HUES48 (cell line): ENCODE measurements around the gene ZSCAN22.
"Not testable (repeated sequence)": the region's sequence is repeated elsewhere in the genome, so short reads cannot be mapped to it uniquely, and the experiment has no call there.

Experiments used
- H3K27ac ChIP-seq: one replicate; pipeline ENCODE4 v1.7.0; 2013; ENCODE audit warnings: low read depth, low read length, inconsistent platforms
- H3K27me3 ChIP-seq: 2 replicates; pipeline ENCODE4 v1.6.1; 2013; ENCODE audit warnings: mild to moderate bottlenecking, low read length; ENCODE audit not compliant: control insufficient read depth, insufficient read depth
- H3K36me3 ChIP-seq: 2 replicates; pipeline ENCODE4 v1.6.1; 2013; ENCODE audit warnings: low read length; ENCODE audit not compliant: control insufficient read depth, insufficient read depth
- H3K4me1 ChIP-seq: 2 replicates; pipeline ENCODE4 v1.6.1; 2013; ENCODE audit warnings: mild to moderate bottlenecking, low read length; ENCODE audit not compliant: control insufficient read depth, insufficient read depth
- H3K4me3 ChIP-seq: 2 replicates; pipeline ENCODE4 v1.5.1; 2013; ENCODE audit warnings: mild to moderate bottlenecking, low read depth, low read length
- H3K9ac ChIP-seq: 2 replicates; pipeline ENCODE4 v1.6.1; 2013; ENCODE audit warnings: mild to moderate bottlenecking, low read depth, low read length, moderate library complexity
- H3K9me3 ChIP-seq: 2 replicates; pipeline ENCODE4 v1.6.1; 2013; ENCODE audit warnings: low read length; ENCODE audit not compliant: control insufficient read depth, insufficient read depth

The ZSCAN22 gene

GRCh38 chr19:58338825-58339558 lies 12.2 kb downstream of the ZSCAN22 start:
- Histone ChIP-seq H3K9me3 (no peaks in the 10 kb centered on the region), H3K36me3 (peaks cover 10% of the 10 kb centered on the region; the same call in 1 of the 2 replicates), H3K27me3 (no peaks in the 10 kb centered on the region), H3K4me1 (no peaks in the 10 kb centered on the region), H3K9ac (no peak overlapping the region), H3K4me3 (no peak overlapping the region), H3K27ac (no peak overlapping the region)

GRCh38 chr19:58345558-58345957 lies 18.8 kb downstream of the ZSCAN22 start:
- no peaks in the 10 kb centered on the region for H3K9me3 ChIP-seq
- H3K27ac ChIP-seq: no peak overlapping the region
- no peak overlapping the region for H3K4me3 ChIP-seq
- no peaks in the 10 kb centered on the region for H3K4me1 ChIP-seq
- H3K36me3 ChIP-seq: no peaks in the 10 kb centered on the region; the same call in 1 of the 2 replicates
- H3K27me3 ChIP-seq: peaks cover 9% of the 10 kb centered on the region
- H3K9ac ChIP-seq: no peak overlapping the region

DNA sequence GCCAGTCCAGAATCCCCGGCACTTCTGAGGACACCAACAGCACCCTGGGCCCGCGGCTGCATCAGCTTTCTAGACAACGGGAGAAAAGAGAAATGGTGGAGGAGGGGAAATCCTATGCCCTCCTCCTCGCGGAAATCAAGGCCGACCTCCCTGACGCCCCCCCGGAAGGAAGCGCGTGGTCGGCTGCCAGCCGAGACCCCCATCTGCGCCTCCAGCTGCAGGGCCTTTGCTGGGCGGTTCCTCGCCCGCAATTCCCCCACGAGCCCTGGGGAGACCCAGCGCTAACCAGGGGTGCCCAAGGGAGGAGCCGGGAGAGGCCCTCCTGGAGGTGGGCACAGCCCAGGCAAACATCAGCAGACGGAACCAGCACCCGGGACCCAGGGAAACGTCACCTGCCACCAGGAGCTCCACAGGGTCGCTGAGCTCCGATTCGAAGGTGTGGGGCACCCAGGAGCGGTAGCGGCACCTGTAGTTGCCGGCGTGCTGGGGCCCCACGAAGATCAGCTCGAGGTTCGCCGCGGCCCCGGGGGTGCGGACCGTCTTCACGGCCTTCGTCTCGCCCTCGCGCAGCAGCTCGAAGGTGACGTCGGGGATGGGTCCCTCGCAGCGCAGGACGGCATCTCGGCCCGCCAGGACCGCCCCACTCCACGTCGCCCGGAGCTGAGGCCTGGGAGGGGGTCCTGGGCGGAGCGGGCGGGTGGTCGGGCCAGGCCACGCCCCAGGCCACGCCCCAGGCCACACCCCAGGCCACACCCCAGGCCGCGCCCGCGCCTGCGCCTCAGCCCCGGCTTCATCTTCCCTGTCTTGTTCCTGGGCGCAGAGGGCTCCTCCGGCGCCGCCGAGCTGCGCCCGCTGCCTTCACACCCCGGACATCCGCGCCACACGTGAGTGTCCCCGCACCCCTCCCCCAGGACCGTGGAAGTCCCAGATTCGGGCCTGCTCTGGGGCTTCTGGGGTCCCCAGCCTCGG lies 20.5 kb downstream of the ZSCAN22 start:
- Histone ChIP-seq H3K27me3 (peaks cover 9% of the 10 kb centered on the region), H3K4me3 (peak overlapping the region; percentile 92), H3K4me1 (no peaks in the 10 kb centered on the region), H3K27ac (no peak overlapping the region), H3K36me3 (no peaks in the 10 kb centered on the region; the same call in 1 of the 2 replicates), H3K9me3 (no peaks in the 10 kb centered on the region), H3K9ac (no peak overlapping the region; the same call in 1 of the 2 replicates)

GRCh38 chr19:58348080-58348479 lies 21.3 kb downstream of the ZSCAN22 start:
- H3K36me3 ChIP-seq, H3K9ac ChIP-seq, H3K27ac ChIP-seq, H3K27me3 ChIP-seq, H3K4me1 ChIP-seq, H3K9me3 ChIP-seq: not testable (repeated sequence)
- H3K4me3 ChIP-seq: peak overlapping the region; percentile 92

- peaks cover 9% of the 10 kb centered on the region for H3K27me3 ChIP-seq
- H3K36me3 ChIP-seq: no peaks in the 10 kb centered on the region; the same call in 1 of the 2 replicates
- H3K4me1 ChIP-seq: no peaks in the 10 kb centered on the region
- H3K9me3 ChIP-seq: no peaks in the 10 kb centered on the region
- H3K4me3 ChIP-seq: no peak overlapping the region
- no peak overlapping the region for H3K9ac ChIP-seq
- H3K27ac ChIP-seq: no peak overlapping the region
These were observed 22.8 kb downstream of the ZSCAN22 start for GRCh38 chr19:58349590-58349989.

- Histone ChIP-seq H3K9me3 (no peaks in the 10 kb centered on the region), H3K36me3 (no peaks in the 10 kb centered on the region; the same call in 1 of the 2 replicates), H3K27ac (no peak overlapping the region), H3K27me3 (peaks cover 9% of the 10 kb centered on the region), H3K4me3 (no peak overlapping the region), H3K9ac (no peak overlapping the region), H3K4me1 (no peaks in the 10 kb centered on the region)
These were observed 23.4 kb downstream of the ZSCAN22 start for GRCh38 chr19:58350001-58350861.

GRCh38 chr19:58350871-58351557 lies 24.2 kb downstream of the ZSCAN22 start:
- Histone ChIP-seq H3K4me1 (no peaks in the 10 kb centered on the region), H3K4me3 (no peak overlapping the region), H3K27ac (no peak overlapping the region), H3K9me3 (no peaks in the 10 kb centered on the region), H3K36me3 (no peaks in the 10 kb centered on the region), H3K27me3 (peaks cover 9% of the 10 kb centered on the region), H3K9ac (no peak overlapping the region)

DNA sequence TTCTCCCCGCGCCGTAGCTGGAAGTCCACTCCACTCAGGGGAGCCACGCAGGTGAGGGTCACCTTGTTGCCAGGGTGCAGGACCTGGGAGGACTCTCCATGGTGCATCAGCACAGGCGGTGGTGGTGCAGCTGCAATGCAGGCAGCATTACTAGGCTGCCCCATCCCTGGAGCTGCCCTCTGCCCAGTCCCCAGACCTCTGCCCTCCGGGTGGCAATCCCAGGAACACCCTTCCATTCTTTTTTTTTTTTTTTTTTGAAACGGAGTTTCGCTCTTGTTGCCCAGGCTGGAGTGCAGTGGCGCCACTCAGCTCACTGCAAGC lies 24.7 kb downstream of the ZSCAN22 start:
- Histone ChIP-seq H3K4me1 (no peaks in the 10 kb centered on the region), H3K27me3 (peaks cover 7% of the 10 kb centered on the region), H3K27ac (no peak overlapping the region), H3K4me3 (no peak overlapping the region), H3K9ac (no peak overlapping the region), H3K9me3 (no peaks in the 10 kb centered on the region), H3K36me3 (no peaks in the 10 kb centered on the region)

DNA sequence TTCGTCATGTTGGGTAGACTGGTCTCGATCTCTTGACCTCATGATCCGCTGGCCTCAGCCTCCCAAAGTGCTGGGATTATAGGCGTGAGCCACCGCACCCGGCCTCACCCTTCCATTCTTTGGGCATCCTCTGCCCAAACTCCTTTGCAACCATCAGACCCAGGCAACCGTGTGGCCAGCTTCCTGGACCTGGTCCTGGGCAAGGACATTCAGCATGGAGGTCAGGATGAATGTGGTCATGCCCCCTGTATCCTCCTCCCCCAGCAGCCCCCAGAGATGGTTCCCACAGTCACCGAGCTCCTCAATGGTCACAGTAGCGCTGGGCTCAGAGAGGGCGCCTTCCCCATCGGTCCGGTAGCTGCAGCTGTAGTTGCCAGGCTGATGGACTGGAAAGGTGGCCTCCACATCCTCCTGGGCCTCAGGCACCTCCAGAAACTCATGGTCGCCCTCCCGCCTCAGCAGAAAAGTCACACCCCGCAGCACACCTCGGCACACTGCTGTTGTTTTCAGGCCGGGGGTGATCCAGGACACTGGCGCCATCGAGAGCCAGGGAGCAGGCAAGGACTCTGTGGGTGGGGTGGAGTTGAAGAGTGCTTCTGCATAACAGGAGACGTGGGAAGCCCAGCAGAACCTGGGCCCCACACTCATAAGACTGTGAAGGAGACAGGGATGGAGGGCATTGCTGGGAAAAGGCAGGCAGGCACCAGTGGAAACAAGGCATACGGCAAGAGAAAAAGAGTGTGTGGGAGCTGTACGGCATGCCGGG lies 25.4 kb downstream of the ZSCAN22 start:
- no peaks in the 10 kb centered on the region for H3K9me3 ChIP-seq
- 0 out of 2 replicates have a peak, but pooled peaks cover under 1% of the 10 kb centered on the region for H3K27me3 ChIP-seq
- no peak overlapping the region for H3K9ac ChIP-seq
- no peaks in the 10 kb centered on the region for H3K4me1 ChIP-seq
- no peak overlapping the region for H3K27ac ChIP-seq
- H3K4me3 ChIP-seq: no peak overlapping the region
- H3K36me3 ChIP-seq: no peaks in the 10 kb centered on the region
